HepG2 (cell line): ENCODE results near the gene HARBI1. TPM values are rescaled to one million over a fixed set of nuclear protein-coding genes. Genes with fewer than 3 reads are reported as not detected.
A peak's percentile ranks its signal among the peaks of the same experiment; 100 is the strongest.

Source experiments
- AGO1 ChIP-seq: fragments of 200-400 bp; formaldehyde crosslinking; IDR thresholded peaks from 2 replicates; pipeline ENCODE4 v1.6.1; 2017; ENCODE audit warnings: mild to moderate bottlenecking, low read depth, low read length, moderate library complexity; ENCODE audit not compliant: poor library complexity, severe bottlenecking
- ARNTL ChIP-seq: sonication (generic); formaldehyde crosslinking; IDR thresholded peaks from 2 replicates; pipeline ENCODE4 v1.4.0; 2020; ENCODE audit warnings: mild to moderate bottlenecking, missing genetic modification reagents
- HNF4G ChIP-seq, 2 experiments: sonication (generic) in 1 of 2; formaldehyde crosslinking in 1 of 2; IDR thresholded peaks; 2 replicates each; pipeline versions ENCODE4 v1.4.0 to v1.6.1; 2011 to 2020; ENCODE audit warnings: borderline replicate concordance in 2 of 2, low read depth in 2 of 2, mild to moderate bottlenecking in 2 of 2, low read length in 1 of 2, missing genetic modification reagents in 1 of 2, moderate library complexity in 1 of 2
- HNRNPH1 ChIP-seq: fragments of 200-400 bp; formaldehyde crosslinking; optimal IDR thresholded peaks from 2 replicates; pipeline ENCODE3; 2017; ENCODE audit warnings: mild to moderate bottlenecking, low read depth, low read length
- KDM5B ChIP-seq: sonication (generic); formaldehyde crosslinking; IDR thresholded peaks from 2 replicates; pipeline ENCODE4 v1.4.0; 2020; ENCODE audit warnings: missing genetic modification reagents, mild to moderate bottlenecking, borderline replicate concordance
- NCOA2 ChIP-seq: sonication (generic); formaldehyde crosslinking; IDR thresholded peaks from 2 replicates; pipeline ENCODE4 v1.8.0; 2022; ENCODE audit warnings: inconsistent platforms
- NONO ChIP-seq, 2 experiments: fragments of 450-650 bp in 1 of 2; sonication (generic) in 1 of 2; formaldehyde crosslinking in 1 of 2; IDR thresholded peaks in 1 of 2; conservative IDR thresholded peaks in 1 of 2; 2 replicates each; pipeline versions ENCODE4 v1.6.1 to v1.8.0; 2017 to 2022; ENCODE audit warnings: mild to moderate bottlenecking in 1 of 2, missing genetic modification reagents in 1 of 2, moderate library complexity in 1 of 2
- POLR2A ChIP-seq, 2 experiments: IDR thresholded peaks; 2 replicates each; pipeline ENCODE4 v1.6.1; 2011; ENCODE audit warnings: low read depth in 2 of 2, low read length in 2 of 2, mild to moderate bottlenecking in 1 of 2, moderate library complexity in 1 of 2; ENCODE audit not compliant: insufficient read depth in 1 of 2
- TOPORS ChIP-seq: sonication (generic); formaldehyde crosslinking; IDR thresholded peaks from 2 replicates; pipeline ENCODE4 v1.8.0; 2023; ENCODE audit warnings: mild to moderate bottlenecking, missing genetic modification reagents
- ZBTB42 ChIP-seq: sonication (generic); formaldehyde crosslinking; IDR thresholded peaks from 2 replicates; pipeline ENCODE4 v1.5.0; 2020; ENCODE audit warnings: mild to moderate bottlenecking, missing genetic modification reagents
- ZNF3 ChIP-seq: IDR thresholded peaks from 2 replicates; pipeline ENCODE4 v1.7.0; 2017; ENCODE audit warnings: inconsistent platforms
- ZNF484 ChIP-seq: sonication (generic); formaldehyde crosslinking; IDR thresholded peaks from 2 replicates; pipeline ENCODE4 v1.5.1; 2020; ENCODE audit warnings: mild to moderate bottlenecking, low read depth, missing genetic modification reagents, borderline replicate concordance
- ZNF558 ChIP-seq: sonication (generic); formaldehyde crosslinking; IDR thresholded peaks from 2 replicates; pipeline ENCODE4 v1.9.0; 2022; ENCODE audit warnings: mild to moderate bottlenecking, missing genetic modification reagents, borderline replicate concordance
- ZNF776 ChIP-seq: sonication (generic); formaldehyde crosslinking; IDR thresholded peaks from 2 replicates; pipeline ENCODE4 v1.4.0; 2020; ENCODE audit warnings: mild to moderate bottlenecking, missing genetic modification reagents
- ZNF782 ChIP-seq: sonication (generic); formaldehyde crosslinking; IDR thresholded peaks from 2 replicates; pipeline ENCODE4 v1.4.0; 2020; ENCODE audit warnings: missing genetic modification reagents, mild to moderate bottlenecking, borderline replicate concordance
- ZSCAN29 ChIP-seq: sonication (generic); formaldehyde crosslinking; conservative IDR thresholded peaks from 2 replicates; pipeline ENCODE4 v1.4.0; 2020; ENCODE audit warnings: mild to moderate bottlenecking, missing genetic modification reagents
- polyA plus RNA-seq, 8 experiments: library from polyadenylated mRNA; depleted of rRNA in 3 of 8; stranded (reverse) in 7 of 8; unstranded in 1 of 8; fragments of >200 nt; fragmentation: Illumina TruSeq in 4 of 8; extraction: Trizol in 4 of 8; gene quantifications; 2 replicates each; pipeline versions ENCODE4 v1.2.1 to v1.2.3, GENCODE V29; 2011 to 2016; ENCODE audit warnings: low read depth in 4 of 8, missing spikeins in 1 of 8, mixed read lengths in 1 of 8; ENCODE audit not compliant: insufficient read depth in 1 of 8
- total RNA-seq, 5 experiments: library from RNA; depleted of rRNA; stranded (reverse); fragments of >200 nt; fragmentation: Illumina TruSeq; extraction: Trizol; gene quantifications; 2 replicates each; pipeline ENCODE4 v1.2.3, GENCODE V29; 2016; ENCODE audit warnings: low read depth in 1 of 5
- TF ChIP-seq, protein P1 (sequence below): sonication (generic); formaldehyde crosslinking; IDR thresholded peaks from 2 replicates; pipeline ENCODE4 v1.4.0; 2020; ENCODE audit warnings: mild to moderate bottlenecking, missing genetic modification reagents
- TF ChIP-seq, protein P2 (sequence below): sonication (generic); formaldehyde crosslinking; IDR thresholded peaks from 2 replicates; pipeline ENCODE4 v1.4.0; 2020; ENCODE audit warnings: mild to moderate bottlenecking, low read depth, missing genetic modification reagents
- TF ChIP-seq, protein P3 (sequence below): sonication (generic); formaldehyde crosslinking; IDR thresholded peaks from 2 replicates; pipeline ENCODE4 v1.4.0; 2020; ENCODE audit warnings: missing genetic modification reagents, borderline replicate concordance
- TF ChIP-seq, protein P4 (sequence below): sonication (generic); formaldehyde crosslinking; IDR thresholded peaks from 2 replicates; pipeline ENCODE4 v1.8.1; 2023; ENCODE audit warnings: mild to moderate bottlenecking, missing genetic modification reagents
- TF ChIP-seq, protein P5 (sequence below): sonication (generic); formaldehyde crosslinking; IDR thresholded peaks from 2 replicates; pipeline ENCODE4 v1.4.0; 2020; ENCODE audit warnings: missing genetic modification reagents

Gene HARBI1
- total and polyA plus RNA-seq, 2 of the 13 experiments (the other 11 are each of a cell fraction or from before 2014, with no cell fraction given): 2.5 to 4.8 TPM

DNA sequence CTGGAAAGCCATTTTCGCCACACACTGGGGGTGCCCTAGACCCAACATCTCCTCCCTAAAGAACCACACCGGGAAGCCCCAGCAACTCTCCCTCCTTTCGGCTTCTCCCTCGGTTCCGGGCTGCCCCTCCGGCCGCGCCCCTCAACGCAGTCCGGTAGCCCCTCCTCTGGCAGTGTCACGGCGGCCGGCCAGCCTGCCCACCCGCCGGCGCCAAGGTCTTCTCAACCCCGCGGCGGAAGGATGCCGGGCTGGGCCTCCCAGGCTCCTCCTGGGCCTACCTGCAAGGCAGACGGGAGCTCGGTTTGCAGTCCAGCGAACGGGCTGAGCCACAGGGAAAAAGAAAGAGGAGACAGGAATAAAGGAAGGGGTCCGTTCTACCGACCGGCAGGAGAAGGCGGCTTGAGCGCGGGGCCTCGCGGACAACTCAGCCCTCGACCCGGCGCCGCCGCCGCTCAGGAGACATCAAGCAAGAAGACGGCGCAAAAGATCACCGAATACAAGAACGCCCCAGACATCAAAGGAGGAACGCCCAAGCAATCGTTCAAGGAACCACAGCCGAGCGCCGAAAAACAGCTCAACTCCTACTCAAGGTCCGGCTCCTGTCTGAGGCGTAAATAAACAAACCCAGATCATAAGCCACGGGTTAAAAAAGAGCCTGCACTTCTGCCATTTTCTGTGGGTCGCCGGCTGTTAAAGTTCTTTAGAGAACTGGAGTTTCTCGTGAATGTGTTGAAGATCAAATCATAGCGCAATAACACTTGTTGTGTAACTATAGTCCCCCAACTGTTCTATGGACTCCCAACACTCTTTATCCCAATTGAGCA lies 23.3 kb downstream of the HARBI1 start, which contains the start of gene AMBRA1 (continued):
- 0 out of 2 replicates have a peak, but pooled peaks have one; percentile 74 for TF ChIP-seq ZBTB42 (CRISPR knock-in tag)
- TF ChIP-seq, protein P1, sequence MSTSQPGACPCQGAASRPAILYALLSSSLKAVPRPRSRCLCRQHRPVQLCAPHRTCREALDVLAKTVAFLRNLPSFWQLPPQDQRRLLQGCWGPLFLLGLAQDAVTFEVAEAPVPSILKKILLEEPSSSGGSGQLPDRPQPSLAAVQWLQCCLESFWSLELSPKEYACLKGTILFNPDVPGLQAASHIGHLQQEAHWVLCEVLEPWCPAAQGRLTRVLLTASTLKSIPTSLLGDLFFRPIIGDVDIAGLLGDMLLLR (CRISPR knock-in tag): peak; percentile 65
- TF ChIP-seq, protein P2, sequence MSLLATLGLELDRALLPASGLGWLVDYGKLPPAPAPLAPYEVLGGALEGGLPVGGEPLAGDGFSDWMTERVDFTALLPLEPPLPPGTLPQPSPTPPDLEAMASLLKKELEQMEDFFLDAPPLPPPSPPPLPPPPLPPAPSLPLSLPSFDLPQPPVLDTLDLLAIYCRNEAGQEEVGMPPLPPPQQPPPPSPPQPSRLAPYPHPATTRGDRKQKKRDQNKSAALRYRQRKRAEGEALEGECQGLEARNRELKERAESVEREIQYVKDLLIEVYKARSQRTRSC (CRISPR knock-in tag): no peak
- peak; percentile 66; the same call in 1 of the 2 replicates for TF ChIP-seq KDM5B (CRISPR knock-in tag)
- TF ChIP-seq, protein P3, sequence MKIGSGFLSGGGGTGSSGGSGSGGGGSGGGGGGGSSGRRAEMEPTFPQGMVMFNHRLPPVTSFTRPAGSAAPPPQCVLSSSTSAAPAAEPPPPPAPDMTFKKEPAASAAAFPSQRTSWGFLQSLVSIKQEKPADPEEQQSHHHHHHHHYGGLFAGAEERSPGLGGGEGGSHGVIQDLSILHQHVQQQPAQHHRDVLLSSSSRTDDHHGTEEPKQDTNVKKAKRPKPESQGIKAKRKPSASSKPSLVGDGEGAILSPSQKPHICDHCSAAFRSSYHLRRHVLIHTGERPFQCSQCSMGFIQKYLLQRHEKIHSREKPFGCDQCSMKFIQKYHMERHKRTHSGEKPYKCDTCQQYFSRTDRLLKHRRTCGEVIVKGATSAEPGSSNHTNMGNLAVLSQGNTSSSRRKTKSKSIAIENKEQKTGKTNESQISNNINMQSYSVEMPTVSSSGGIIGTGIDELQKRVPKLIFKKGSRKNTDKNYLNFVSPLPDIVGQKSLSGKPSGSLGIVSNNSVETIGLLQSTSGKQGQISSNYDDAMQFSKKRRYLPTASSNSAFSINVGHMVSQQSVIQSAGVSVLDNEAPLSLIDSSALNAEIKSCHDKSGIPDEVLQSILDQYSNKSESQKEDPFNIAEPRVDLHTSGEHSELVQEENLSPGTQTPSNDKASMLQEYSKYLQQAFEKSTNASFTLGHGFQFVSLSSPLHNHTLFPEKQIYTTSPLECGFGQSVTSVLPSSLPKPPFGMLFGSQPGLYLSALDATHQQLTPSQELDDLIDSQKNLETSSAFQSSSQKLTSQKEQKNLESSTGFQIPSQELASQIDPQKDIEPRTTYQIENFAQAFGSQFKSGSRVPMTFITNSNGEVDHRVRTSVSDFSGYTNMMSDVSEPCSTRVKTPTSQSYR (CRISPR knock-in tag): no peak
- TF ChIP-seq ZNF776 (CRISPR knock-in tag): peak; percentile 56; the same call in 1 of the 2 replicates
- TF ChIP-seq ZNF3: no peak
- no peak; the same call in 1 of the 2 replicates for TF ChIP-seq ZSCAN29 (CRISPR knock-in tag)
- no peak for TF ChIP-seq HNRNPH1
- no peak; the same call in 1 of the 2 replicates for TF ChIP-seq ARNTL (CRISPR knock-in tag)
- TF ChIP-seq HNF4G (IDR thresholded peaks at IDR 0.05; ENCODE audit: borderline replicate concordance, low read depth, low read length): peak; percentile 58; the same call in 1 of the 2 replicates
- TF ChIP-seq HNF4G (CRISPR knock-in tag; IDR thresholded peaks at IDR 0.05; ENCODE audit: borderline replicate concordance, low read depth): no peak
- TF ChIP-seq AGO1: no peak
- no peak for TF ChIP-seq ZNF484 (CRISPR knock-in tag)
- peak; percentile 62 to 71; a peak in 3 of 4 replicates for TF ChIP-seq POLR2A (IDR thresholded peaks at IDR 0.05; ENCODE audit: insufficient read depth in 1 of 2, low read depth in 2 of 2, low read length in 2 of 2)
- no peak for TF ChIP-seq ZNF782 (CRISPR knock-in tag)
- TF ChIP-seq, protein P4, sequence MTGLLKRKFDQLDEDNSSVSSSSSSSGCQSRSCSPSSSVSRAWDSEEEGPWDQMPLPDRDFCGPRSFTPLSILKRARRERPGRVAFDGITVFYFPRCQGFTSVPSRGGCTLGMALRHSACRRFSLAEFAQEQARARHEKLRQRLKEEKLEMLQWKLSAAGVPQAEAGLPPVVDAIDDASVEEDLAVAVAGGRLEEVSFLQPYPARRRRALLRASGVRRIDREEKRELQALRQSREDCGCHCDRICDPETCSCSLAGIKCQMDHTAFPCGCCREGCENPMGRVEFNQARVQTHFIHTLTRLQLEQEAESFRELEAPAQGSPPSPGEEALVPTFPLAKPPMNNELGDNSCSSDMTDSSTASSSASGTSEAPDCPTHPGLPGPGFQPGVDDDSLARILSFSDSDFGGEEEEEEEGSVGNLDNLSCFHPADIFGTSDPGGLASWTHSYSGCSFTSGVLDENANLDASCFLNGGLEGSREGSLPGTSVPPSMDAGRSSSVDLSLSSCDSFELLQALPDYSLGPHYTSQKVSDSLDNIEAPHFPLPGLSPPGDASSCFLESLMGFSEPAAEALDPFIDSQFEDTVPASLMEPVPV (CRISPR knock-in tag): 0 out of 2 replicates have a peak, but pooled peaks have one; percentile 38
- TF ChIP-seq ZNF558 (CRISPR knock-in tag): no peak; the same call in 1 of the 2 replicates
- TF ChIP-seq, protein P5, sequence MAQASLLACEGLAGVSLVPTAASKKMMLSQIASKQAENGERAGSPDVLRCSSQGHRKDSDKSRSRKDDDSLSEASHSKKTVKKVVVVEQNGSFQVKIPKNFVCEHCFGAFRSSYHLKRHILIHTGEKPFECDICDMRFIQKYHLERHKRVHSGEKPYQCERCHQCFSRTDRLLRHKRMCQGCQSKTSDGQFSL: no peak
- no peak for TF ChIP-seq NONO (IDR thresholded peaks at IDR 0.05)
- no peak; the same call in 1 of the 2 replicates for TF ChIP-seq NONO (CRISPR knock-in tag; conservative IDR thresholded peaks at IDR 0.05)
- peak; percentile 73 for TF ChIP-seq NCOA2
- peak; percentile 72 for TF ChIP-seq TOPORS
